Kidney (tissue), 14 donors: ENCODE results near the gene LLGL2. TPM values are rescaled to one million over a fixed set of nuclear protein-coding genes. Genes with fewer than 3 reads are reported as not detected.

ENCODE experiments used
- DNase-seq, 5 donors: peaks; one replicate each; pipeline ENCODE4 v3.0.0-alpha.2; 2013 to 2020
- FAIRE-seq: peaks from 2 replicates; lab custom pipeline; 2012; peaks lifted over from hg19 to GRCh38; lab: Jason Lieb, UNC
- H3K27ac ChIP-seq, 2 donors: one replicate each; pipeline ENCODE4 v1.7.0; 2013; ENCODE audit warnings: low read depth in 2 of 2, low read length in 2 of 2, inconsistent platforms in 1 of 2
- H3K27me3 ChIP-seq: one replicate; pipeline ENCODE4 v1.7.1; 2013; ENCODE audit warnings: low read length, inconsistent platforms; ENCODE audit not compliant: control insufficient read depth, insufficient read depth
- H3K36me3 ChIP-seq, 3 donors: one replicate each; pipeline versions ENCODE4 v1.7.0 to v1.7.1; 2013; ENCODE audit warnings: low read length in 3 of 3, control low read depth in 1 of 3, inconsistent platforms in 1 of 3; ENCODE audit not compliant: insufficient read depth in 3 of 3, control insufficient read depth in 2 of 3
- H3K4me1 ChIP-seq, 3 donors: one replicate each; pipeline versions ENCODE4 v1.7.0 to v1.7.1; 2013; ENCODE audit warnings: low read length in 3 of 3, inconsistent platforms in 1 of 3, low read depth in 1 of 3; ENCODE audit not compliant: control insufficient read depth in 2 of 3, insufficient read depth in 2 of 3
- H3K4me3 ChIP-seq, 3 donors: one replicate each; pipeline versions ENCODE4 v1.7.0 to v1.8.1; 2013; ENCODE audit warnings: low read length in 3 of 3, control low read depth in 1 of 3, inconsistent platforms in 1 of 3
- H3K9ac ChIP-seq, 3 donors: one replicate each; pipeline versions ENCODE4 v1.7.0 to v1.7.1; 2013; ENCODE audit warnings: low read length in 3 of 3, control low read depth in 1 of 3, inconsistent platforms in 1 of 3
- H3K9me3 ChIP-seq, 3 donors: one replicate each; pipeline versions ENCODE4 v1.7.0 to v1.7.1; 2013; ENCODE audit warnings: low read length in 3 of 3, control low read depth in 1 of 3, inconsistent platforms in 1 of 3; ENCODE audit not compliant: control insufficient read depth in 2 of 3, insufficient read depth in 1 of 3
- intact Hi-C: fragments of 100-400 bp; cut with DNase I; formaldehyde crosslinking; loops from one replicate; pipeline ENCODE4 v1.11.1; 2022
- polyA plus RNA-seq: library from polyadenylated mRNA; stranded (reverse); fragments of 350-450 nt; fragmentation: Illumina TruSeq; extraction: RNeasy Lipid Tissue Mini Kit (QIAGEN cat#74804); gene quantifications from one replicate; pipeline ENCODE4 v1.2.3, GENCODE V29; 2014; ENCODE audit warnings: low read depth, low replicate concordance; ENCODE audit not compliant: insufficient read depth
- total RNA-seq: library from RNA; stranded (reverse); fragmentation: NEBNext Ultra II Directional; extraction: Animal tissue kit (Norgen Biotek cat#: 25700); gene quantifications from one replicate; pipeline ENCODE4 v1.2.1, GENCODE V29; 2021
- TF ChIP-seq, protein P1 (sequence below): IDR thresholded peaks from 3 replicates; pipeline ENCODE4 v1.5.1; 2012; ENCODE audit warnings: mild to moderate bottlenecking, moderate library complexity, borderline replicate concordance; ENCODE audit not compliant: insufficient read depth; ENCODE audit errors: extremely low read depth
- donor health status: control.
- donor health status: control.
- donor health status: control.
- donor health status: control.
- donor health status: control.
- donor health status: DM: yes; HTN: yes; CAD: no.
- donor health status: Normal renal cell carcinoma (clear cell type).

The LLGL2 gene
- total and polyA plus RNA-seq, 2 donors from 2014 or later: 181 to 262 TPM

DNA sequence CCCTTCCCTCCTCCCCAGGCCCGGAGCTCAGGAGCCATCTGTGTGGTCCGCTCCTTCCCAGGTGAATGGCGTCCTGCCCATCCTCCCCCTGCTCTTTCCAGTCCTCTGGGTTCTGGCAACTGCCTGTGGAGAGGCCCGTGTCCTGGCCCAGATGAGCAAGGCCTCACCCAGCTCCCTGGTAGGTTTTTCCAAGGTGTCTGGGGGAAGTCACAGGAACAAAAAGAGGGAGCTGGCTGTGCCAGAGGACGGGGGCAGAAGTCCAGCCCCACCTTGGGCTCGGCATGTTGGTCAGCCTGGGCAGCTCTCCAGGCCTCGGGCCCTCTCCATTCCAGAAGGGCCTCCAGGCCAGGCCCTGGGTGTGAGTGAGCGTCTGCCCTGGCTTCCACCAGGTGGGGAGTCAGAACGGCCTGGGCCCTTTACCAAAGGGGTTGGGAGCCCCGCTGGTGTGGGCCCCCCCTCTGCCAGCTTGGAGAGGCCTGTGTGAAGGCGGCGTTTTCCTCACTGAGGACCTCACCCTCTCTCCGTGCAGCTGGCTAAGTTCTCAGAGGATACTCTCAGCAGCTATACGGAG lies 35.2 kb upstream of the LLGL2 start:
- no peaks in the 10 kb centered on the region for H3K9me3 ChIP-seq
- intact Hi-C loops: no loop called here
- FAIRE-seq (no peak), DNase-seq (no peak)
- H3K4me3 ChIP-seq: no peak overlapping the region
- TF ChIP-seq, protein P1, sequence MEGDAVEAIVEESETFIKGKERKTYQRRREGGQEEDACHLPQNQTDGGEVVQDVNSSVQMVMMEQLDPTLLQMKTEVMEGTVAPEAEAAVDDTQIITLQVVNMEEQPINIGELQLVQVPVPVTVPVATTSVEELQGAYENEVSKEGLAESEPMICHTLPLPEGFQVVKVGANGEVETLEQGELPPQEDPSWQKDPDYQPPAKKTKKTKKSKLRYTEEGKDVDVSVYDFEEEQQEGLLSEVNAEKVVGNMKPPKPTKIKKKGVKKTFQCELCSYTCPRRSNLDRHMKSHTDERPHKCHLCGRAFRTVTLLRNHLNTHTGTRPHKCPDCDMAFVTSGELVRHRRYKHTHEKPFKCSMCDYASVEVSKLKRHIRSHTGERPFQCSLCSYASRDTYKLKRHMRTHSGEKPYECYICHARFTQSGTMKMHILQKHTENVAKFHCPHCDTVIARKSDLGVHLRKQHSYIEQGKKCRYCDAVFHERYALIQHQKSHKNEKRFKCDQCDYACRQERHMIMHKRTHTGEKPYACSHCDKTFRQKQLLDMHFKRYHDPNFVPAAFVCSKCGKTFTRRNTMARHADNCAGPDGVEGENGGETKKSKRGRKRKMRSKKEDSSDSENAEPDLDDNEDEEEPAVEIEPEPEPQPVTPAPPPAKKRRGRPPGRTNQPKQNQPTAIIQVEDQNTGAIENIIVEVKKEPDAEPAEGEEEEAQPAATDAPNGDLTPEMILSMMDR: no peak
- peaks cover 0 to 35% (median 10%) of the 10 kb centered on the region in 3 donors for H3K4me1 ChIP-seq
- H3K27ac ChIP-seq: peak overlapping the region; percentile 61 to 67
- H3K9ac ChIP-seq: peak overlapping the region in 1 of 3 donors; percentile 22
- no peaks in the 10 kb centered on the region for H3K27me3 ChIP-seq
- H3K36me3 ChIP-seq: peaks cover 0 to 21% (median 15%) of the 10 kb centered on the region in 3 donors

DNA sequence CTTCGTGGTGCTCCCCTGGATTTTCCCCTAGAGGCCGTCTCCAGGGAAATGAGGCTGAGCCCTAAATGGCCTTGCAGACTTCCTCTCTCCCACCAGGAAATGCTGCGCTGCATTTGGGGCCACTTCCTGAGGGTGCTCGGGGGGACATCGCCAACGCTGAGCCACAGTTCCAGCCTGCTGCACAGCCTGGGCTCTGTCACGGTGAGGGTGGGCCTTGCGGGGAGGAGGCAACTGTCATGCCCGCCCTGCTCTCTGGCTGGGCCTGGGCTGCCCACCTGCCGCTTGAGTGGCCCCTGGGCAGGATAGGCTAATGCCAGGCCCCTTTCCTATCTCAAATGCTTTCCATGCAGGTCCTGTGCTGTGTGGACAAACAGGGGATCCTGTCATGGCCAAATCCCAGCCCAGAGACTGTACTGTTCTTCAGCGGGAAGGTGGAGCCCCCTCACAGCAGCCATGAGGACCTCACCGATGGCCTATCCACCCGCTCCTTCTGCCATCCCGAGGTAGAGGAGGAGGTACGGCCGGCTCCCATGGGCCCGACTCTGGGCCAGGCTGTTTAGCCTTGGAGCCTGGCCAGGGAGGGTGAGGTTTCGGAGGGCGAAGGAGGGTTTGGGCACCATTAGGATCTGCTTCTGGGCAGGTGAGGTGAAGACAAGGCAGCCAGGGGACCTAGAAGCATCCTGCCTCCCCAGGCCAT lies 34.4 kb upstream of the LLGL2 start:
- H3K27me3 ChIP-seq: no peaks in the 10 kb centered on the region
- intact Hi-C loops: no loop called here
- peak overlapping the region in 1 of 2 donors; percentile 61 for H3K27ac ChIP-seq
- FAIRE-seq: no peak
- H3K9ac ChIP-seq: peak overlapping the region in 1 of 3 donors; percentile 22
- H3K4me3 ChIP-seq: no peak overlapping the region
- peaks cover 0 to 24% (median 18%) of the 10 kb centered on the region in 3 donors for H3K36me3 ChIP-seq
- no peak for DNase-seq
- H3K9me3 ChIP-seq: no peaks in the 10 kb centered on the region
- TF ChIP-seq, protein P1: no peak
- peaks cover 0 to 33% (median 10%) of the 10 kb centered on the region in 3 donors for H3K4me1 ChIP-seq

DNA sequence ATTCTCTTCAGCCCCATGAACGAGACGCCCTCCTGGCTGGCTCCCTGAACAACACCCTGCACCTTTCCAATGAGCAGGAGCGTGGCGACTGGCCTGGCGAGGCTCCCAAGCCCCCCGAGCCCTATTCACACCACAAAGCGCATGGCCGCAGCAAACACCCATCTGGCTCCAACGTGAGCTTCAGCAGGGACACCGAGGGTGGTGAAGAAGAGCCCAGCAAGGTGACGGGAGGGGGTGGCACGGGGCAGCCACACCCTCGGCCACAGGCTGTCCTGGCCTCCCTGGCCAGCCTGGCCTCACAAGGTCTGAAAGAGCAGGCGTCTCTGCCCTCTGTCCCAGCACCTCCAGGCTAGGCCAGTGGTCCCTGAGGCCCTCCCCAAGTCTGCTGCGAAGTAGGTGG lies 33.8 kb upstream of the LLGL2 start:
- intact Hi-C loops: no loop called here
- Histone ChIP-seq H3K9me3 (no peaks in the 10 kb centered on the region), H3K27ac (no peak overlapping the region), H3K27me3 (no peaks in the 10 kb centered on the region), H3K4me3 (no peak overlapping the region), H3K36me3 (peaks cover 0 to 30% (median 20%) of the 10 kb centered on the region in 3 donors), H3K9ac (no peak overlapping the region), H3K4me1 (peaks cover 0 to 32% (median 10%) of the 10 kb centered on the region in 3 donors)
- DNase-seq: no peak
- TF ChIP-seq, protein P1: no peak
- no peak for FAIRE-seq
